H1 (cell line): ENCODE data around the gene ATG7. TPM values are rescaled to one million over a fixed set of nuclear protein-coding genes. Genes with fewer than 3 reads are reported as not detected.

Experiments used
- CTCF ChIA-PET: fragments of 300-600 bp; sonication (Branson Sonifier 250); formaldehyde crosslinking; loops from one replicate; lab custom pipeline; 2021; ENCODE audit not compliant: partially characterized antibody; lab: Charles Lee
- POLR2A ChIA-PET: fragments of 300-600 bp; sonication (Branson Sonifier 250); formaldehyde crosslinking; loops from one replicate; lab custom pipeline; 2021; ENCODE audit warnings: inconsistent platforms; ENCODE audit not compliant: partially characterized antibody; lab: Charles Lee
- DNase-seq, 2 experiments: peaks; one replicate each; pipeline versions ENCODE4 v3.0.0 to v3.0.0-alpha.2; 2010 to 2022; ENCODE audit warnings: low spot score in 2 of 2, low read depth in 1 of 2, mixed read lengths in 1 of 2
- FAIRE-seq: peaks from 2 replicates; lab custom pipeline; 2011; peaks lifted over from hg19 to GRCh38; lab: Jason Lieb, UNC
- H2AFZ ChIP-seq: 2 replicates; pipeline ENCODE4 v1.8.1; 2012; ENCODE audit warnings: low read length, inconsistent platforms
- H2AK5ac ChIP-seq: 2 replicates; pipeline ENCODE4 v1.6.1; 2013; ENCODE audit warnings: low read depth, low read length
- H2BK120ac ChIP-seq: replicated peaks from 2 replicates; pipeline ENCODE3; 2013; ENCODE audit warnings: low read depth, low read length, inconsistent platforms
- H2BK12ac ChIP-seq: 2 replicates; pipeline ENCODE4 v1.6.1; 2013; ENCODE audit warnings: low read depth, low read length
- H2BK15ac ChIP-seq: 2 replicates; pipeline ENCODE4 v1.6.1; 2013; ENCODE audit warnings: low read length
- H2BK20ac ChIP-seq: 2 replicates; pipeline ENCODE4 v1.6.1; 2013; ENCODE audit warnings: low read length
- H2BK5ac ChIP-seq: 2 replicates; pipeline ENCODE4 v1.6.1; 2013; ENCODE audit warnings: low read depth, low read length
- H3K14ac ChIP-seq: 2 replicates; pipeline ENCODE4 v1.6.1; 2013; ENCODE audit warnings: inconsistent platforms; ENCODE audit not compliant: insufficient read length
- H3K18ac ChIP-seq: 2 replicates; pipeline ENCODE4 v1.6.1; 2013; ENCODE audit warnings: low read length; ENCODE audit errors: extremely low read depth
- H3K23ac ChIP-seq: 2 replicates; pipeline ENCODE4 v1.6.1; 2013; ENCODE audit warnings: inconsistent platforms; ENCODE audit not compliant: insufficient read length
- H3K23me2 ChIP-seq: 2 replicates; pipeline ENCODE4 v1.6.1; 2013; ENCODE audit warnings: low read depth, low read length
- H3K27ac ChIP-seq: 2 replicates; pipeline ENCODE4 v1.6.1; 2011; ENCODE audit warnings: low read depth, low read length, inconsistent platforms
- H3K27me3 ChIP-seq, 4 experiments: replicated peaks in 1 of 4; 1 replicate in 1 of 4; 2 replicates in 3 of 4; pipeline versions ENCODE4 v1.6.1 to v1.8.1; 2011 to 2013; ENCODE audit warnings: low read length in 3 of 4, mild to moderate bottlenecking in 3 of 4, inconsistent platforms in 2 of 4, mixed read lengths in 2 of 4, moderate library complexity in 1 of 4; ENCODE audit not compliant: control insufficient read depth in 3 of 4, insufficient read depth in 3 of 4; ENCODE audit errors: extremely low read depth in 1 of 4
- H3K36me3 ChIP-seq, 4 experiments: 2 replicates each; pipeline versions ENCODE4 v1.6.1 to v1.8.1; 2011 to 2013; ENCODE audit warnings: mild to moderate bottlenecking in 4 of 4, low read length in 3 of 4, moderate library complexity in 2 of 4, control low read depth in 1 of 4, inconsistent platforms in 1 of 4; ENCODE audit not compliant: insufficient read depth in 4 of 4, control insufficient read depth in 2 of 4
- H3K4ac ChIP-seq: replicated peaks from 2 replicates; pipeline ENCODE3; 2013; ENCODE audit warnings: low read length, low read depth, mixed read lengths, inconsistent platforms; ENCODE audit not compliant: insufficient read length
- H3K4me1 ChIP-seq, 4 experiments: replicated peaks in 1 of 4; 1 replicate in 1 of 4; 2 replicates in 3 of 4; pipeline versions ENCODE4 v1.6.1 to v1.8.1; 2011 to 2013; ENCODE audit warnings: low read length in 3 of 4, inconsistent platforms in 2 of 4, mixed read lengths in 1 of 4; ENCODE audit not compliant: insufficient read depth in 4 of 4, control insufficient read depth in 3 of 4
- H3K4me2 ChIP-seq, 2 experiments: 2 replicates each; pipeline versions ENCODE4 v1.6.1 to v1.8.1; 2011 to 2013; ENCODE audit warnings: low read depth in 2 of 2, low read length in 2 of 2, control low read depth in 1 of 2, inconsistent platforms in 1 of 2, mild to moderate bottlenecking in 1 of 2; ENCODE audit not compliant: insufficient read depth in 1 of 2
- H3K4me3 ChIP-seq, 4 experiments: fragments of 200-600, 300-600 bp in 1 of 4; sonication (generic), shearing (Covaris generic), sonication (Bioruptor Twin) in 1 of 4; 2 replicates each; pipeline versions ENCODE4 v1.5.1 to v1.8.1; 2011 to 2016; ENCODE audit warnings: low read length in 4 of 4, low read depth in 3 of 4, control low read depth in 2 of 4, inconsistent platforms in 2 of 4, mild to moderate bottlenecking in 2 of 4, mixed read lengths in 1 of 4, moderate library complexity in 1 of 4; ENCODE audit not compliant: insufficient read depth in 2 of 4; ENCODE audit errors: extremely low read depth in 1 of 4
- H3K56ac ChIP-seq: replicated peaks from 2 replicates; pipeline ENCODE3; 2013; ENCODE audit warnings: low read depth, mild to moderate bottlenecking, mixed read lengths, low read length, inconsistent platforms; ENCODE audit not compliant: insufficient read length
- H3K79me1 ChIP-seq: 2 replicates; pipeline ENCODE4 v1.6.1; 2013; ENCODE audit warnings: low read depth, low read length, control low read depth
- H3K79me2 ChIP-seq, 2 experiments: 2 replicates each; pipeline versions ENCODE4 v1.6.1 to v1.8.1; 2012 to 2013; ENCODE audit warnings: low read length in 2 of 2, mild to moderate bottlenecking in 2 of 2, inconsistent platforms in 1 of 2; ENCODE audit not compliant: insufficient read depth in 2 of 2, control insufficient read depth in 1 of 2
- H3K9ac ChIP-seq, 4 experiments: replicated peaks in 1 of 4; 1 replicate in 1 of 4; 2 replicates in 3 of 4; pipeline versions ENCODE4 v1.6.1 to v1.8.1; 2011 to 2013; ENCODE audit warnings: low read depth in 3 of 4, low read length in 3 of 4, control low read depth in 2 of 4, mild to moderate bottlenecking in 2 of 4, moderate library complexity in 2 of 4, inconsistent platforms in 1 of 4; ENCODE audit errors: extremely low read depth in 1 of 4
- H3K9me3 ChIP-seq, 2 experiments: 2 replicates each; pipeline versions ENCODE4 v1.6.1 to v1.8.1; 2012 to 2013; ENCODE audit warnings: mild to moderate bottlenecking in 2 of 2, moderate library complexity in 2 of 2, control low read depth in 1 of 2, inconsistent platforms in 1 of 2, low read depth in 1 of 2, low read length in 1 of 2, mixed read lengths in 1 of 2; ENCODE audit not compliant: insufficient read depth in 2 of 2
- H4K20me1 ChIP-seq, 2 experiments: replicated peaks in 1 of 2; 2 replicates each; pipeline versions ENCODE3 to v1.8.1; 2011 to 2013; ENCODE audit warnings: inconsistent platforms in 2 of 2, low read length in 2 of 2, mild to moderate bottlenecking in 1 of 2; ENCODE audit not compliant: insufficient read depth in 2 of 2, control insufficient read depth in 1 of 2
- H4K5ac ChIP-seq: 2 replicates; pipeline ENCODE4 v1.6.1; 2013; ENCODE audit warnings: low read length, low read depth, mixed read lengths, inconsistent platforms; ENCODE audit not compliant: insufficient read length
- H4K8ac ChIP-seq: 2 replicates; pipeline ENCODE4 v1.8.0; 2013; ENCODE audit warnings: mild to moderate bottlenecking, moderate library complexity, low read length, inconsistent platforms; ENCODE audit not compliant: insufficient read depth; ENCODE audit errors: extremely low read depth
- H4K91ac ChIP-seq: replicated peaks from 2 replicates; pipeline ENCODE3; 2013; ENCODE audit warnings: low read length, mixed read lengths, inconsistent platforms; ENCODE audit not compliant: insufficient read length
- RXRA ChIP-seq: IDR thresholded peaks from 2 replicates; pipeline ENCODE4 v1.6.1; 2011; ENCODE audit warnings: low read depth, mild to moderate bottlenecking, low read length, moderate library complexity; ENCODE audit not compliant: insufficient read depth
- WGBS, 2 experiments: shearing (Covaris generic) in 1 of 2; methylation state at CpG; one replicate each; pipeline versions ENCODE4 v1.1.6 to v1.1.7; 2013 to 2015; ENCODE audit warnings: low lambda C conversion rate in 2 of 2, mixed read lengths in 2 of 2, inconsistent platforms in 1 of 2, low coverage in 1 of 2, missing lambda C conversion rate in 1 of 2; ENCODE audit not compliant: insufficient replicate concordance in 2 of 2, insufficient coverage in 1 of 2, insufficient read length in 1 of 2; ENCODE audit errors: extremely low coverage in 1 of 2, missing lambda C conversion rate in 1 of 2; 5-methylcytosine and 5-hydroxymethylcytosine counted together
- polyA plus RNA-seq, 7 experiments: library from polyadenylated mRNA; depleted of rRNA in 3 of 7; stranded (reverse) in 5 of 7; unstranded in 2 of 7; fragments of >200 nt in 5 of 7; fragments of 200-250 nt in 2 of 7; gene quantifications; 1 replicate in 5 of 7; 2 replicates in 1 of 7; 4 replicates in 1 of 7; pipeline versions ENCODE4 v1.2.1 to v1.2.3, GENCODE V29; 2011 to 2013; ENCODE audit warnings: missing spikeins in 2 of 7, mixed read lengths in 2 of 7
- total RNA-seq: library from RNA; stranded (reverse); fragmentation: NEBNext Ultra II Directional; extraction: Animal tissue kit (Norgen Biotek cat#: 25700); gene quantifications from 2 replicates; pipeline ENCODE4 v1.2.1, GENCODE V29; 2021

The ATG7 gene
- total and polyA plus RNA-seq, 2 of the 8 experiments (the other 6 are each of a cell fraction or from before 2014, with no cell fraction given), result 15.0 to 19.1 TPM

DNA sequence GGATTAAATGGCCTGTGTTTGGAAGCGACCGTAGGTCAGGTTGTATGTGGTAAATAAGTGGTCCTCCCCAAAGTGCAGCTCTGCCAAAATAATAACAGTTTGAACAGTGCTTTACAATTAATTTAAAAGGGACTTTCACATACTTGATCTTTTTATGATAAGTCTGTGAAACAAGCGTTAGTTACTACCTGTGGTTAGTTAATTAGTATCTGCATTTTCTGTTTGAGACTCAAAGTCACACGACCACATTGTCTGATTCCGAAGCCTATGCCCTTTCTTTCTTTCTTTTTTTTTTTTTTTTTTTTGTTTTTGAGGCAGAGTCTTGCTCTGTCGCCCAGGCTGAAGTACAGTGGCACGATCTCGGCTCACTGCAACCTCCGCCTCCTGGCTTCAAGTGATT is 45.1 kb downstream of the ATG7 start:
- H3K4ac ChIP-seq, result no peak overlapping the region
- H3K56ac ChIP-seq, result no peak overlapping the region
- no peaks in the 10 kb centered on the region for H3K9me3 ChIP-seq
- no peak overlapping the region for H4K8ac ChIP-seq
- H4K91ac ChIP-seq, result no peak overlapping the region
- no peaks in the 10 kb centered on the region for H3K27me3 ChIP-seq
- DNase-seq (no peak), FAIRE-seq (no peak)
- no peak overlapping the region for H2BK5ac ChIP-seq
- H2AK5ac ChIP-seq, result no peak overlapping the region
- H3K4me2 ChIP-seq, result no peak overlapping the region
- H3K27ac ChIP-seq, result no peak overlapping the region
- no peak for TF ChIP-seq RXRA
- no peak overlapping the region for H3K9ac ChIP-seq
- H4K5ac ChIP-seq, result no peak overlapping the region
- H2BK15ac ChIP-seq, result no peak overlapping the region
- CTCF ChIA-PET, result no interaction called here
- no peaks in the 10 kb centered on the region for H3K79me1 ChIP-seq
- no peak overlapping the region for H3K14ac ChIP-seq
- no peaks in the 10 kb centered on the region for H3K4me1 ChIP-seq
- no peaks in the 10 kb centered on the region for H3K23me2 ChIP-seq
- H2BK20ac ChIP-seq, result no peak overlapping the region
- H3K36me3 ChIP-seq, result peaks cover 0 to 5% (median 2%) of the 10 kb centered on the region in 4 experiments; a peak in 2 of 8 replicates
- no peaks in the 10 kb centered on the region for H3K79me2 ChIP-seq
- no peak overlapping the region for H2BK12ac ChIP-seq
- WGBS, 2 experiments, result 80% methylated on average over 6 of the region's 9 CpGs; no CpG with 5 or more reads in 1 of the 2 experiments
- peaks cover 0 to 1% of the 10 kb centered on the region in 2 experiments for H4K20me1 ChIP-seq
- H2BK120ac ChIP-seq, result no peak overlapping the region
- H3K4me3 ChIP-seq, result no peak overlapping the region
- no peak overlapping the region for H3K18ac ChIP-seq
- POLR2A ChIA-PET, result no interaction called here
- H3K23ac ChIP-seq, result no peak overlapping the region
- H2AFZ ChIP-seq, result no peak overlapping the region
